ENCODE measurements around the gene ITPKA. TPM values are rescaled to one million over a fixed set of nuclear protein-coding genes. Genes with fewer than 3 reads are reported as not detected.

Gene ITPKA
- total and polyA plus RNA-seq, 2 of the 13 experiments (the other 11 are each of a cell fraction or from before 2014, with no cell fraction given): 13.2 to 41.3 TPM

DNA sequence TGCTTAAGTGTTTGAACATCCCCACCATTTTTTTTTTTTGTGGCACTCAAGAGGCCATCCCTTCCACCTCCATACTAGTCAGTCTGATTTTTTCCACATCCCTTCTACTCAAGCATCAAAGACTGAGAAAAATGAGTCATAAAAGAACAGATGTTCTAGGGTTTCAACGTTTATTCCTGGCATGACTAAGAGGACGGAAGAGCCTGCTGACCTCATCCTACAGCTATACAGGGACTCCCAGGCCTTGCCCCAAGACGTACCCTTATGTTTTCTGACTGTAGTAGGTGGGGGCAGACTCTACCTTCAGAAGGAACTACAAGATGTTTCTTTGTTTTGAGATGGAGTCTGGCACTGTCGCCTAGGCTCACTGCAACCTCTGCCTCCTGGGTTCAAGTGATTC is 3.3 kb upstream of the ITPKA start (continued):
- no peak for TF ChIP-seq ARID5B (CRISPR knock-in tag; IDR thresholded peaks at IDR 0.05)

GRCh38 chr15:41491889-41492288 is 1.8 kb upstream of the ITPKA start:
- H4K20me1 ChIP-seq (ENCODE audit: insufficient read depth, low read length): no peaks in the 10 kb centered on the region
- H3K9ac ChIP-seq (ENCODE audit: insufficient read depth, low read depth, low read length): no peak overlapping the region
- no peak for ATAC-seq
- POLR2A ChIA-PET: interaction anchor here (1.9 kb wide), 1 partner anchor 52 kb away, joined by 15 read pairs; the partner anchor contains the start of gene RPAP1
- H3K36me3 ChIP-seq (replicated peaks in 1 of 2; ENCODE audit: control insufficient read depth in 1 of 2, insufficient read depth in 2 of 2, low read length in 2 of 2): no peaks in the 10 kb centered on the region; a peak in 1 of 5 replicates
- H3K27ac ChIP-seq (ENCODE audit: extremely low read length, insufficient read depth, low read length): no peak overlapping the region
- in situ Hi-C loops (cut with HindIII; ENCODE audit: extremely low pct_ligation_motif_present, low pct_unique_long_range_greater_than_20kb) (no loop called here), intact Hi-C loops (cut with micrococcal nuclease; ENCODE audit: unreplicated experiment) (loop anchor here (2.0 to 5.0 kb wide), 2 partner anchors 131 to 210 kb away; no protein-coding TSS in a partner anchor)
- CTCF ChIA-PET (ENCODE audit: low intra/inter-chr PET ratio, low total read pairs): no interaction called here
- H3K4me1 ChIP-seq (ENCODE audit: insufficient read depth, low read length): peaks cover 21% of the 10 kb centered on the region
- no peaks in the 10 kb centered on the region for H3K27me3 ChIP-seq (ENCODE audit: control insufficient read depth in 1 of 2, insufficient read depth in 2 of 2, low read length in 2 of 2)
- H3K4me3 ChIP-seq (replicated peaks in 1 of 3; ENCODE audit: insufficient read depth in 1 of 3, low read depth in 2 of 3, low read length in 3 of 3): no peak overlapping the region
- DNase-seq (ENCODE audit: low spot score): no peak
- FAIRE-seq: no peak
- no peak overlapping the region for H2AFZ ChIP-seq (ENCODE audit: low read length)
- WGBS (ENCODE audit: low lambda C conversion rate): 85% methylated on average over 4 of the region's 4 CpGs
- H3K4me2 ChIP-seq (ENCODE audit: low read depth, low read length): no peak overlapping the region
- TF ChIP-seq, protein P1, sequence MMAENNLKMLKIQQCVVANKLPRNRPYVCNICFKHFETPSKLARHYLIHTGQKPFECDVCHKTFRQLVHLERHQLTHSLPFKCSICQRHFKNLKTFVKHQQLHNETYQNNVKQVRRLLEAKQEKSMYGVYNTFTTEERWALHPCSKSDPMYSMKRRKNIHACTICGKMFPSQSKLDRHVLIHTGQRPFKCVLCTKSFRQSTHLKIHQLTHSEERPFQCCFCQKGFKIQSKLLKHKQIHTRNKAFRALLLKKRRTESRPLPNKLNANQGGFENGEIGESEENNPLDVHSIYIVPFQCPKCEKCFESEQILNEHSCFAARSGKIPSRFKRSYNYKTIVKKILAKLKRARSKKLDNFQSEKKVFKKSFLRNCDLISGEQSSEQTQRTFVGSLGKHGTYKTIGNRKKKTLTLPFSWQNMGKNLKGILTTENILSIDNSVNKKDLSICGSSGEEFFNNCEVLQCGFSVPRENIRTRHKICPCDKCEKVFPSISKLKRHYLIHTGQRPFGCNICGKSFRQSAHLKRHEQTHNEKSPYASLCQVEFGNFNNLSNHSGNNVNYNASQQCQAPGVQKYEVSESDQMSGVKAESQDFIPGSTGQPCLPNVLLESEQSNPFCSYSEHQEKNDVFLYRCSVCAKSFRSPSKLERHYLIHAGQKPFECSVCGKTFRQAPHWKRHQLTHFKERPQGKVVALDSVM (CRISPR knock-in tag; IDR thresholded peaks at IDR 0.05): peak; percentile 60; the same call in 1 of the 2 replicates
- no peak for TF ChIP-seq CERS6 (CRISPR knock-in tag; IDR thresholded peaks at IDR 0.05)
- TF ChIP-seq, protein P2, sequence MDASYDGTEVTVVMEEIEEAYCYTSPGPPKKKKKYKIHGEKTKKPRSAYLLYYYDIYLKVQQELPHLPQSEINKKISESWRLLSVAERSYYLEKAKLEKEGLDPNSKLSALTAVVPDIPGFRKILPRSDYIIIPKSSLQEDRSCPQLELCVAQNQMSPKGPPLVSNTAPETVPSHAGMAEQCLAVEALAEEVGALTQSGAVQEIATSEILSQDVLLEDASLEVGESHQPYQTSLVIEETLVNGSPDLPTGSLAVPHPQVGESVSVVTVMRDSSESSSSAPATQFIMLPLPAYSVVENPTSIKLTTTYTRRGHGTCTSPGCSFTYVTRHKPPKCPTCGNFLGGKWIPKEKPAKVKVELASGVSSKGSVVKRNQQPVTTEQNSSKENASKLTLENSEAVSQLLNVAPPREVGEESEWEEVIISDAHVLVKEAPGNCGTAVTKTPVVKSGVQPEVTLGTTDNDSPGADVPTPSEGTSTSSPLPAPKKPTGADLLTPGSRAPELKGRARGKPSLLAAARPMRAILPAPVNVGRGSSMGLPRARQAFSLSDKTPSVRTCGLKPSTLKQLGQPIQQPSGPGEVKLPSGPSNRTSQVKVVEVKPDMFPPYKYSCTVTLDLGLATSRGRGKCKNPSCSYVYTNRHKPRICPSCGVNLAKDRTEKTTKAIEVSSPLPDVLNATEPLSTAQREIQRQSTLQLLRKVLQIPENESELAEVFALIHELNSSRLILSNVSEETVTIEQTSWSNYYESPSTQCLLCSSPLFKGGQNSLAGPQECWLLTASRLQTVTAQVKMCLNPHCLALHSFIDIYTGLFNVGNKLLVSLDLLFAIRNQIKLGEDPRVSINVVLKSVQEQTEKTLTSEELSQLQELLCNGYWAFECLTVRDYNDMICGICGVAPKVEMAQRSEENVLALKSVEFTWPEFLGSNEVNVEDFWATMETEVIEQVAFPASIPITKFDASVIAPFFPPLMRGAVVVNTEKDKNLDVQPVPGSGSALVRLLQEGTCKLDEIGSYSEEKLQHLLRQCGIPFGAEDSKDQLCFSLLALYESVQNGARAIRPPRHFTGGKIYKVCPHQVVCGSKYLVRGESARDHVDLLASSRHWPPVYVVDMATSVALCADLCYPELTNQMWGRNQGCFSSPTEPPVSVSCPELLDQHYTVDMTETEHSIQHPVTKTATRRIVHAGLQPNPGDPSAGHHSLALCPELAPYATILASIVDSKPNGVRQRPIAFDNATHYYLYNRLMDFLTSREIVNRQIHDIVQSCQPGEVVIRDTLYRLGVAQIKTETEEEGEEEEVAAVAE (CRISPR knock-in tag; IDR thresholded peaks at IDR 0.05; ENCODE audit: borderline replicate concordance): no peak
- no peaks in the 10 kb centered on the region for H3K9me3 ChIP-seq (ENCODE audit: low read length)
- H3K79me2 ChIP-seq (ENCODE audit: insufficient read depth, low read length): peaks cover 24% of the 10 kb centered on the region
- no TSS peak for BruUV-seq (replicated peaks)
